Measurements from ENCODE around the gene LRRFIP1.
A peak's percentile ranks its signal among the peaks of the same experiment; 100 is the strongest.
"Not testable (repeated sequence)": the region's sequence is repeated elsewhere in the genome, so short reads cannot be mapped to it uniquely, and the experiment has no call there.

LRRFIP1 gene

DNA sequence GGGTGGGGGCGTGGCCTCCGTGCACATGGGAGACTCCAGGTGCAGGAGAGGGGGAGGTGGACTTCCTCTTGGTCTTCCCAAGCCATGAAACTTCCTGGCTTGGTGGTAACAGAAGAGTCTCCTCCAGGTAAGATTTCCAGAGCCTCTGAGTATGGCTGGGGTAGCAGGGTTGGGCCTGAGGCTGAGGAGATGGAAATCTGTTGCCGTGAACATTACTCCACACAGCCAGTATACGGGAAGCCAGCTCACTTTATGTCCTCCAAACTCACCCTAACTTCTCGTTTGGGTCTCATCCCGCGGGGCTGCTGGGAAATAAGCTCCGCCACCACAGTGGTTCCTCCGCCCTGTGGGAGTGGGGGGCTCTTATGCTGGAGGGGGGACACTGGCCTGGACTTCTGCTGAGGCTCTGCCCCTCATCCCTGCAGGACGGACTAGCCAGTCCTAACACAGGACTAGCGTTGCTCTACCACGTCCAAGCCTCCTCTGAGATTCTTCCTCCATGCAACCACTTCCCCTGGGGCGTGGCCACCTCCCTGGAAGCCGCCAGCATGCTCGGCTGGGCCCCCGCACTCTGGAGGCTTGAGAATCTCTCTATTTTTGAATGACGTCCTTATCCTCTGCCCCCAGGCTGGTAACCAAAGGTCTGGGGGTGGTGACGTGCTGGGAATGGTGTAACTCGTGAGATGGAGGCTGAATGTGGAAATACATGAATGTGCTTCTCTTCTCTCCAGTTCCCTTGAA lies 36.1 kb upstream of the LRRFIP1 start:
- no peak overlapping the region for H3K4me3 ChIP-seq (ENCODE audit: low read depth, low read length)
- H3K36me3 ChIP-seq: no peaks in the 10 kb centered on the region
- peaks cover 5% of the 10 kb centered on the region for H3K27me3 ChIP-seq (ENCODE audit: insufficient read depth, low read depth, severe bottlenecking)
- TF ChIP-seq, protein P1, sequence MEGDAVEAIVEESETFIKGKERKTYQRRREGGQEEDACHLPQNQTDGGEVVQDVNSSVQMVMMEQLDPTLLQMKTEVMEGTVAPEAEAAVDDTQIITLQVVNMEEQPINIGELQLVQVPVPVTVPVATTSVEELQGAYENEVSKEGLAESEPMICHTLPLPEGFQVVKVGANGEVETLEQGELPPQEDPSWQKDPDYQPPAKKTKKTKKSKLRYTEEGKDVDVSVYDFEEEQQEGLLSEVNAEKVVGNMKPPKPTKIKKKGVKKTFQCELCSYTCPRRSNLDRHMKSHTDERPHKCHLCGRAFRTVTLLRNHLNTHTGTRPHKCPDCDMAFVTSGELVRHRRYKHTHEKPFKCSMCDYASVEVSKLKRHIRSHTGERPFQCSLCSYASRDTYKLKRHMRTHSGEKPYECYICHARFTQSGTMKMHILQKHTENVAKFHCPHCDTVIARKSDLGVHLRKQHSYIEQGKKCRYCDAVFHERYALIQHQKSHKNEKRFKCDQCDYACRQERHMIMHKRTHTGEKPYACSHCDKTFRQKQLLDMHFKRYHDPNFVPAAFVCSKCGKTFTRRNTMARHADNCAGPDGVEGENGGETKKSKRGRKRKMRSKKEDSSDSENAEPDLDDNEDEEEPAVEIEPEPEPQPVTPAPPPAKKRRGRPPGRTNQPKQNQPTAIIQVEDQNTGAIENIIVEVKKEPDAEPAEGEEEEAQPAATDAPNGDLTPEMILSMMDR (IDR thresholded peaks at IDR 0.05; ENCODE audit: low read depth, low read length): no peak
- no peak overlapping the region for H3K27ac ChIP-seq
- no peaks in the 10 kb centered on the region for H3K9me3 ChIP-seq (ENCODE audit: severe bottlenecking)
- DNase-seq: no peak

DNA sequence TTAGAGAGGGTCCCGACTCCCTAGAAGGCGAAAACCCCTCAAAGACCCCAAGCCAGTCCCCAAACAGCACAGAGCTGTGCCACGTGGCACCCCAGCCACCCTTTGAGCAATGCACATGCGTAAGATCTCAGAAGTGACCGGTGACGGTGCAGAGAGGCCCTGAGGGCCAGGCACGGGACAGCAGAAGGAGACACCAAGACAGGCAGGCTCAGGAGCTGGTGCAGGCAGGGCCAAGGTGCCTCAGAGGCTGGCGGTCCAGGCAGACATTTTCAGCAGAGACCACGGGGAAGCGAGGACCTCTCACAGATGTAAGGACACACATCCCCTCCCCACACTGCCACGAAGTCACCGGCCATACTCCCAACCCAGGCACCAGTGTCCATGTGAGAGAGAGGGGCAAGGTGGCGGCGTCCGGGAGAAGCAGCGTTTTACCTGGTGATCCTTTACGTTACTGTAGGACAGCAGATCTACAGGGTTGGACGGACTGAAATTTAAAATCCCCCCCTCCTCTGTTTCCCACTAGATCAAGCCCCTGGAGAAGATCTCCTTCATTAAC lies 34.9 kb upstream of the LRRFIP1 start:
- DNase-seq: no peak
- Histone ChIP-seq H3K27ac (no peak overlapping the region), H3K4me3 (ENCODE audit: low read depth, low read length) (no peak overlapping the region)

DNA sequence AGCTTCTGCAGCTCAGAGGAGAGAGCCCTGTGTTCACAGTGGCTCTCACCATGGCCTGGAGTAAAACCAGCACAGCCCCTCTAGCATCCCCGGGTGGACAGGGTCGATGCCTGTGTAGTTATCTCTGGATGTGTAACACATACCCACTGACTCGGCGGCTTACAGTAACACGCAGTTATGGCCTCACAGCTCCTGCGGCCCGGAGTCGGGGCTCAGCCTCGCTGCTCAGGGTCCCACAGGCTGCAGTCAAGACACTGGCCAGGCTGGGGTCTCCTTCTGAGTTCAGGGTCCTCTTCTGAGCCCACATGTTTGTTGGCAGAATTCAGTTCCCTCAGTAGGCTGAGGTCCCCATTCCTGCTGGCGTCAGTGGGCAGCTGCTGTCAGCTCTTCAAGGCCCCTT lies 34.4 kb upstream of the LRRFIP1 start:
- Histone ChIP-seq H3K4me3 (ENCODE audit: low read depth, low read length) (no peak overlapping the region), H3K9me3 (ENCODE audit: severe bottlenecking) (no peaks in the 10 kb centered on the region), H3K36me3 (no peaks in the 10 kb centered on the region), H3K27ac (no peak overlapping the region), H3K27me3 (ENCODE audit: insufficient read depth, low read depth, severe bottlenecking) (peaks cover 17% of the 10 kb centered on the region)
- TF ChIP-seq, protein P1 (IDR thresholded peaks at IDR 0.05; ENCODE audit: low read depth, low read length): no peak
- DNase-seq: no peak

More for the DNA sequence above, 34.9 kb upstream of the LRRFIP1 start:
- Histone ChIP-seq H3K9me3 (ENCODE audit: severe bottlenecking) (no peaks in the 10 kb centered on the region), H3K36me3 (no peaks in the 10 kb centered on the region), H3K27me3 (ENCODE audit: insufficient read depth, low read depth, severe bottlenecking) (peaks cover 16% of the 10 kb centered on the region)
- TF ChIP-seq, protein P1 (IDR thresholded peaks at IDR 0.05; ENCODE audit: low read depth, low read length): no peak

DNA sequence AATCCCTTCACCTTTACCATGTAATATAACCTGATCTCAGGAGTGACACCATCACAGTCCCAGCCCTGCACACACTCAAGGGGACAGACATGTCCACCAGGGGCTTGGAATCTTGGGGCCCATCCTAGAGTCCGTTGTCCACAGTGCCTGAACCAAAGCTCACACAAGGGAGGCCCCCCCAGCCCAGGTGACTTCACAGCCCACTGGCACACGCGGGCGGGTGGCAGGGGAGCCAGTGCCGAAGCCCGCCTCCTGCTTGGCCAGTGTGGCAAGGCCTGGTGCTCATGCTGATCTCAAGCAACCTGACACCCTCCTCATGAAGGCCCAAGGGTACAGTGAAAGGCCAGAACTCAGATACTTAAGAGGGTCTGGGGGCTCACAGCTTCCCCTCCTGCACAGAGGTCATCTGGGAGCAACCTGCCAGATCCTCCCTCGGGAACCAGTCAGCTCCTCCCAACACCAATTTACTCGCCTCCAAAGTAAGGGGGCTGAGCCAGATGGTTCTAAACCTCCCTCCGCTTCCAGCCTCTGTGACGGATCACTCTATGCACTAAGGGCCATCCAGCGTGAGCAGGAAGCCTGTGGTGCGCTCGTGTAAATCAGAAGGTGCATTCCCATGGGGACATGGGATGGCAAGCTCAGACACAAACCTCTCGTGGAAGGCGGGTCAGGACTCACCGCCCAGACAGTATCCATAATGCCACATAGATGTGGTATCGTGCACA lies 33.6 kb upstream of the LRRFIP1 start:
- DNase-seq: peak; percentile 26
- no peaks in the 10 kb centered on the region for H3K36me3 ChIP-seq
- H3K27ac ChIP-seq: no peak overlapping the region

DNA sequence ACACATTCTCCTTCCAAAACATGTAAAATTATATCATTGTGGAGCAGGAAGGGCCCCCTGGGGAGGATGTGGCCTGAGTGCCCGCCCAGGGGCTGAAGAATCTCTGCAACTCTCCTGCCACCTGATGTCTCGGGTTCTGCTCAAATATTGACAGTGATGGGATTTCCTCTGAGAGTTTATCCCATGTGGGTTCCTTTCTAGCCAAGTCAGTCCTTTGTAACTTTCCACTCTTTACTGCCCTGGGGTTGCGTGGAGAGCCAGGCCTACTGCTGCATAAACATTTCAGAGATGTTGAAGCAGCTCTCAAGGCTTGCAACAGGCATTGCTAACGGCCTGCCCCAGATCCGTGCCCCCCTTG lies 32.9 kb upstream of the LRRFIP1 start:
- Histone ChIP-seq H3K4me3 (ENCODE audit: low read depth, low read length) (no peak overlapping the region), H3K36me3 (no peaks in the 10 kb centered on the region), H3K27ac (no peak overlapping the region), H3K27me3 (ENCODE audit: insufficient read depth, low read depth, severe bottlenecking) (peaks cover 17% of the 10 kb centered on the region), H3K9me3 (ENCODE audit: severe bottlenecking) (no peaks in the 10 kb centered on the region)
- DNase-seq: no peak
- TF ChIP-seq, protein P1 (IDR thresholded peaks at IDR 0.05; ENCODE audit: low read depth, low read length): no peak

More for the DNA sequence above, 33.6 kb upstream of the LRRFIP1 start:
- no peak overlapping the region for H3K4me3 ChIP-seq (ENCODE audit: low read depth, low read length)
- TF ChIP-seq, protein P1 (IDR thresholded peaks at IDR 0.05; ENCODE audit: low read depth, low read length): no peak
- H3K9me3 ChIP-seq (ENCODE audit: severe bottlenecking): no peaks in the 10 kb centered on the region
- H3K27me3 ChIP-seq (ENCODE audit: insufficient read depth, low read depth, severe bottlenecking): peaks cover 17% of the 10 kb centered on the region

DNA sequence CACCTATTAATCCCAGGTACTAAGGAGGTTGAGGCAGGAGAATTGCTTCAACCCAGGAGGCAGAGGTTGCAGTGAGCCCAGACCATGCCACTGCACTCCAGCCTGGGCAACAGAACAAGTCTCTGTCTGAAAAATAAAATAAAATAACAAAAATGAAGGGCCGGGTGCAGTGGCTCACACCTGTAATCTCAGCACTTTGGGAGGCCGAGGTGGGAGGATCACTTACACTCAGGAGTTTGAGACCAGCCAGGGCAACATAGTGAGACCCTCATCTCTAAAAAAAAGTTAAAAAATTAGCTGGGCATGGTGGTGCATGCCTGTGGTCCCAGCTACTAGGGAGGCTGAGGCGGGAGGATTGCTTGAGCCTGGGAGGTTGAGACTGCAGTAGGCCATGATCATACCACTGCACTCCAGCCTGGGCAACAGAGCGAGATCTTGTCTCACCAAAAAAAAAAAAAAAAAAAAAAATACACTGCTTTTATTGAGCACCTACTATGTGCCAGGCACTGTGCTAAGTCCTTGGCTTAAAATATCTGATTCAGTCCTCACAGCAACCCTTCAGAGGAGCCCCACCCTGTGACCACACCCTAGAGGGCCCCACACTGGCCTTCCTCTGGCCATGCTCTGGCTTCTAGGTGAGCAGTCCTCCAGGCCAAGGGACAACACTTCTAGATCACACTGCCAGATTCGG lies 31.4 kb upstream of the LRRFIP1 start:
- DNase-seq; H3K27ac ChIP-seq; H3K9me3 ChIP-seq (ENCODE audit: severe bottlenecking); H3K36me3 ChIP-seq; H3K4me3 ChIP-seq (ENCODE audit: low read depth, low read length): not testable (repeated sequence)
- peaks cover 26% of the 10 kb centered on the region for H3K27me3 ChIP-seq (ENCODE audit: insufficient read depth, low read depth, severe bottlenecking)

Measured in WERI-Rb-1 (cell line).